Amniotic stem cell (primary cell): ENCODE results near the gene ITGBL1.
"Not testable (repeated sequence)": the region's sequence is repeated elsewhere in the genome, so short reads cannot be mapped to it uniquely, and the experiment has no call there.

Experiments used
- DNase-seq: peaks from one replicate; lab custom pipeline; 2025; lab: John Stamatoyannopoulos, UW

The ITGBL1 gene

DNA sequence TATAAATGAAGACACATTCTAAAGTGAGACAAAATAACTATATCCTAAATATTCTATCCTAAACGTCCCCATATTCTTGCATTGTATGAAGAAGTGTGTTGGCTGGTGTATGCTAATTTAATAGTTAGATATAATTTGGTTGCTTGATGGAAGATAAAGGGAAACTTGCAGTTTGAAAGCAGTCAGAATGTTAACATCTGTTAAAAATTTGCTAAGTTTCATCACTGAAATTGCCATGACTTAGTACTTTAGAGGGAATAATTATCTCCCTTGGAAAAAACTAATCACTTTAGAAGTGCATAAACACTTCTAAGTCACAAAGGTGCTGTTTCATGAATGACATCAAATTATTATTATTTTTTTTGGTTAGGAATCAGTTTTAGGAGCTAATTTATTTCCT lies 61.6 kb downstream of the ITGBL1 start:
- DNase-seq, result no peak

GRCh38 chr13:101514695-101515275 lies 62.3 kb downstream of the ITGBL1 start:
- no peak for DNase-seq

DNA sequence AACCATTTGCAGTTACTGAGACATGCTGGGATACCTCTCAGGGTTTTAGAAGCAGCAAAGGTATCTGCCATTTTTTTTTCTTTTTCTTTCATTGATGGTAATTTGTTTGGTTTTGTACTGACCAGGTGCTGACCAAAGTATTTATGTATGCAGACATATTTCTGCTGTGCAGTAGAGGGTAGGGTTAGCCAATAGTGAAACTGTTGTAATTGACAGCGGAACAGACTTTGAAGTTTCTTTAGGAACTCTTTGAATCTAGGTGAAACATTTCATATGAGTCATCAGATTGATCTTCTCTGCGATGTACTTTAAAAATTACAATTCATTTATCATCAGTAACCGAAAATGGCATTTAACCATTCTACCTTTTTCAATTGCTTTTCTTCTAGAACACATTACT lies 63.0 kb downstream of the ITGBL1 start:
- DNase-seq, result no peak

DNA sequence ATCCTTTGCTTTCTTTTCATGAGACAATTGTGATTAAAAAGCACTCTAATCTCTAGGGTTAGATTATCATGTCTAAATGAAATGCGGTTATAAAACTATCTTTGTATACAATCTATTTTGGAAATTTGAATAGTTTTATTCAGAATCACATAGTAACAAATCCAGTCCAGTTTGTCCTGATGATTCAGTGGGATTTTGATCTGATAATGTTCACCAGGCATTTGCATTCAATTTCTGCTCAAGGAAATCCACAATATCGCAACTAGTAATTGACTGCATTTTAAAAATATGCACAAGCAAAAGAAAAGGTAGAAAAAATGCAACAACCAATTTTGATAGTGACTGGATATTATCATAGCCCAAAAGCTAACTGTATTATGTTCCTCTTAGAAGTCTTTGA lies 63.8 kb downstream of the ITGBL1 start:
- no peak for DNase-seq

- DNase-seq, result no peak
Observed at GRCh38 chr13:101520672-101521071, 68.2 kb downstream of the ITGBL1 start.

DNA sequence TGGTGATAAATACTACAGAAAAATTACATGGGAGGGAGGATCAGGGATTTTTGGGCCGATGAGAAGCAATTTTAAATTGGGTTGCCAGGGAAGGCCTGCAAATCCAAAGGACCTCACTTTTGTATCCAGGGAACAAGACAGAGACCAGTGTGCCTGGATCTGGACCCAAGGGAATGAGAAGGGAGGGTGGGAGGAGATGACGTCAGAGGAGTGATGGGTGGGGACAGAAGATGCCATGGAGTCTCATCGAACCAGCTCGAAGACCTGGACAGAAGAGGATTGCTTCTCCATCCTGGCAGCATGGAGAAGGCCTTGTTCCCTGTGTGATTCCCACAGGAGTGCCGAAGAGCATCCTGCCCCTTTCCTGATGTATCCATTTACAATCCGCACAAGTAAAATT lies 68.9 kb downstream of the ITGBL1 start:
- DNase-seq, result no peak

- no peak for DNase-seq
Observed at GRCh38 chr13:101522607-101523006, 70.1 kb downstream of the ITGBL1 start.

DNA sequence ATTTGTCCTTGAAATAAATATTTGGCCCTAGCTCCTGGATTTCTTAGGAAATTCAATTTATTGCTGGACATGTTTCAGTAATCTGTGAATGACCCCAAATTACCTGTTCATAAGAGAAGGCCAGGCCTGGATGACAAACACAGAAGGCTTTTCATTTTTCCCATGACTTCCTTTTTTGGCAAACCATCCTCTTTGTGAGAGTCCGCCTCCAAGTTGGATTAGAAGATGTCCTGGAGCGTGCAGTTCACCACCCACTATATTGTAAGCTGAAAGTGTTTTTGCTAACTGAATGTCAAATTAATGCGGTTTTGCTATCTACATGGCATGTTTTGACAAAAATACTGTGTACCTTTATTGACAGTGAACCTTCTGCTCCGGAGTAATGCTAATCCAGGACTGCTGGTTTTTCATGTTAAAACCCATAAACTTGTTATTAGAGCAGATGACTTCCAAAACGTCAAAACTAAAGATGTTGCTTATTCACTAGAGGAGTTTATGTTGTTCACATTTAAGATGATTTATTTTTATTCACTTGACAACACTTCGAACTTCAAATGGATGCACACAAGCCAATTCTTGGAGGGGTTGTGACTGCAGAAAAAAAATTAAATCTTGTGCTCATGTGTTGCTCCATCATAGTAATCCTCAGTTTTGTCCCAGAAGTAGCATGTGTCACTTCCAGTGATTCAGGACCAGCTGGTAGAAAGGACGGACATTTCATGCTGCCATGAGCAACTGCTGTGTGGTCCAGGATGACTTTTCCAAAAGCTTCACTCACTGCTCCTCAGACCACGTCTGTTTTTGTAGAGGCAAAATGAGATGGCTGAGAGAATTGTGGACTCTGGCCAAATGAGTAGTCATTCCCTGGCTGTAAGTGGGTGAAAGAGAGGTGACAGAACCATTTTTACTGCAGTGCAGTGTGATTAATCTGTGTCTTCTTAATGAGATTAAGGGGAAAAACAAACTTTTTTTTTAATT lies 71.0 kb downstream of the ITGBL1 start:
- no peak for DNase-seq

DNA sequence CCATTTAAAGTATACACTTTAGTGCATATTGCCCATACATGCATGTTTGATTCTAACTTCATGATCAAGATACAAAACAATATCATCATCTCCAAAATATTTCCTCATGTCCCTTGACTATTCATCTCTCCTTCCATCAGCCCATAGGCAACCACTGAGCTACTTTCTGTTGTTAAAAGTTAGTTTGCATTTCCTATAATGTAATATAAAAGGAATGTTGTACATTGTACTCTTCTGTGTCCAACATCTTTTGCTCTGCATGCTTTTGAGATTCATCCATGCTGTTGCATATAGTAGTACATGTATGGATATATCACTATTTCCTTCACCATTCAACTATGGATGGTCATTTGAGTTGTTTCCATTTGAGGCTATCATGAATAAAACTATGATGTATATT lies 74.7 kb downstream of the ITGBL1 start:
- no peak for DNase-seq

DNA sequence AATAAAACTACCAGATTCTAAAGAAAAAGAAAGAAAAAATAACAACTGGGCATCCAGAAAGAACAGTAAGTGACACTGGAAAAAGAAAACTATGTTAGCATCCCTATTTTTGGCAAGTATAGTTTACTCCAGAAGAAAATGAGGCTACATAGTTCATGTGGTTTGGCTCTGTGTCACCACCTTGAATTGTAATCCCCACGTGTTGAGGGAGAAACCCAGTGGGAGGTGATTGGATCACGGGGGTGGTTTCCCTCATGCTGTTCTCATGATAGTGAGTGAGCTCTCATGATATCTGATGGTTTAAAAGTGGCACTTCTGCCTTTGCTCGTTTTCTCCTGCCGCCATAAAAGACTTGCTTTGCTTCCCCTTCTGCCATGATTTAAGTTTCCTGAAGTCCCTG lies 76.9 kb downstream of the ITGBL1 start:
- DNase-seq, result no peak

DNA sequence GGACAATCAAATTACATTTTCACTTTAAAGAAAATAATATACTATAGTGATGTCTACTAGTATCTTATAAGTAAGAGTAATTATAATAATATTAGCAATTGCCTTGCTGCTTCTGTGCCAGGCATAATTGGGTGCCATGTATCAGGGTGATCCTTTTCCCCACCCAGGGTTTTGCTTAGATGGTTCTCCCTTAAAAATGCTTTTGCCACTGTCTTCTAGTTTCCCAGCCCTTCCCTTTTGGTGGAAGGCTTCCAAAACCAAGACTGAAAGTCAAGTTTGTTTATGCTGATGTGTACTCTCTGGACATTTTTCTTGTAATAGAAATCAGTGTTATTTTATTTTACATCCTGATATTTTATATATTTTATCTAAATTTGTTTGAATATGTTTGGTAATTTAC lies 77.8 kb downstream of the ITGBL1 start:
- DNase-seq, result no peak

DNA sequence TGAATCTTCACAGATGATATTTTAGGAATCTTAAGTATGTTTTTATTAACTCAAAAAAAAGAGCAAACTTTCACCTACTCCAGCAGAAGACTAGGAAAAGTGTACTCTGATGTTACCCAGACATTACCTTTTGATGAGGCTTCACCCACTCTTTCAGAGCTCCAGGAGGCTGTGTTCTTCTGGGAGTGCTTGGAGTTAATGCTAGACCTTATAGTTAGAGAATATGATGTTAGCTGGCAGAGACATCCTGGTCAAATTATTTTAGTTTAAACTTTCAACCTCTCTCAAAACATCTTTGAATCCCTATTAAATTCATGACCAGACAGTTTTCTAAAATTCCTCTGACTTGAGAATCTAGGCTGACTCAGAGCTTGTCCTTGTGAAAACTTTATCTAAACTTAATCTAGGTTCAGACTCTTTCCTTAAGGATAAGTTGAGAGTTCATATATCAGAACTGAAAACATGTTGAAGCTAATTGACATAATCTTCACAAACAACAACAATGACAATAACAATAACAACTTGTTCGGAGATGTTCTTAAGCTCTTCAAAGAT lies 82.8 kb downstream of the ITGBL1 start:
- DNase-seq, result no peak

- no peak for DNase-seq
Observed at GRCh38 chr13:101536079-101536478, 83.6 kb downstream of the ITGBL1 start.

DNA sequence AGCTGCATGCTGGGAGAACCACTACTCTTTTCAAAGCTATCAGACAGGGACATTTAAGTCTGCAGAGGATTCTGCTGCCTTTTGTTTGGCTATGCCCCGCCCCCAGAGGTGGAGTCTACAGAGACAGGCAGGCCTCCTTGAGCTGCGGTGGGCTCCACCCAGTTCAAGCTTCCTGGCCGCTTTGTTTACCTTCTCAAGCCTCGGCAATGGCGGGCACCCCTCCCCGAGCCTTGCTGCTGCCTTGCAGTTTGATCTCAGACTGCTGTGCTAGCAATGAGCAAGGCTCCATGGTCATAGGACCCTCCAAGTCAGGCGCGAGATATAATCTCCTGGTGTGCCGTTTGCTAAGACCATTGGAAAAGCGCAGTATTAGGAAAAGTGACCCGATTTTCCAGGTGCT lies 92.1 kb downstream of the ITGBL1 start:
- not testable (repeated sequence) for DNase-seq

GRCh38 chr13:101544979-101545378 lies 92.5 kb downstream of the ITGBL1 start:
- DNase-seq, result no peak

DNA sequence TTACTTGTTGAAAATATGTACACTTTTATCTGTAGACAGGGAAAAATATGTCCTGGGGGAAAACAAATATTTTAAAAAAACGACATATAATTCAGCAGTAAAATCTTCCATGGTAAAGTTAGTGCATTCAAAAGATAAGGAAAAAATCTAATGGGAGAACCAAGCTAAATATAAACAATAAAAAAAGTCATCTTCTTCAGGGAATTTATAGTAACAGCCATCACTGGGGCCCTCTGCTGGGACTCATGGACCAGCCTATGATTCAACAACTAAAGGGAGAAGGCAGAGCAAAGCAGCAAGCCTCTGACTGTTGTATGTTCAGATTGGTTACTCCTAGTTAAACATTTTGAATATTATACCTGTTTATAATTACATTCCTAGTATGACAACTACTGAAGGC lies 93.0 kb downstream of the ITGBL1 start:
- no peak for DNase-seq

GRCh38 chr13:101552286-101552685 lies 99.8 kb downstream of the ITGBL1 start:
- DNase-seq, result no peak

DNA sequence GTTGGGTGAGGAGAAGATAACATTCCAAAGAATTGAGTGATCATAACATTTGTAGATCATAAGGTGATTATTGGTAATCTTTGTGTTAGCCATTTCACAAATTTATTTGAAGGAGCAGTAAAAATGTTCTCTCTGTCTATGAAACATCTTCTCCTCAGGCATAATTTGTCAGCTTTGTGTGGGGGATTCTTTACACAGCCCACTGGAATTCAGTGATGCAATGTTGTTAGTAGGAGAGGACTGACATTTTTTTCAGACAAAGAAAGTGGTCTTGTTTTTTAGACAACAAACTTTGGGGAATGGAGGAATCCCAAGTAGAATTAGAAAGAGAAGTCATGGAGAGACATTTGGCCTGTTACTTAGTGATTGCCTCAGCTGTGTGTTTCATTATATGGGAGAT lies 100.3 kb downstream of the ITGBL1 start:
- DNase-seq, result no peak

DNA sequence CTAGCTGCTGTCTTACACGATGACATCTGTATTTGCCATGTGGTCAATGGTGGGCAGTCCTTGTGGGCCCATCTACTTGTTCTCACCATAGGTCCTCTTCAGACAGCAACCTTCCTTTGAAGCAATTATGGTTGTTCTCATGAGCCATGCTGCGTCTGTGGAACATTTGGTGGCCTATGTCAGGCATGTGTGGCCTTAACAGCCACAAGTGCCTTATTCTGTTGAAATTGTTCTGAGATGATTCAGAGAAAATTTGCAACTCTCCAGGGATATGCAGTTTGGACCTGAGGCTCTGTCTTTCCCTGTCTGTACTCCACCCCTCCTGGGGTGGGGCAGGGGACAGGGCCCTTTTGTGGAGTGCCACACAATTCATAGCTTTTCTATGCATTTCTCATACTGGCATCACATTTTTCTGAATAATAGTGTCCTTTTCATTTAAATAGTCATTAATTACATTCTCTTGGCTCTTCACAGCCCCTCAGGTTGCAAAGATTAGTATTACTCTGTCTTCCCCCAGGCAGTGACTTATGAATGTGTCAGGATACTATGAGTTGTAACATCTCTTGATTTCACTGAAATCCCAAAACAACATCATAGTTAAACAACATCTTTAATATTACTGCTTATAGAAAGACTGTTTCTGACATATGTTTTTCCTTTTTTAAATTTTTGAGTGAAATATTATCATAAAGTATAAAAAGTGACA lies 102.1 kb downstream of the ITGBL1 start:
- DNase-seq, result no peak

- DNase-seq, result no peak
Observed at GRCh38 chr13:101555610-101556009, 103.1 kb downstream of the ITGBL1 start.

- DNase-seq, result no peak
Observed at GRCh38 chr13:101556676-101557123, 104.2 kb downstream of the ITGBL1 start.

DNA sequence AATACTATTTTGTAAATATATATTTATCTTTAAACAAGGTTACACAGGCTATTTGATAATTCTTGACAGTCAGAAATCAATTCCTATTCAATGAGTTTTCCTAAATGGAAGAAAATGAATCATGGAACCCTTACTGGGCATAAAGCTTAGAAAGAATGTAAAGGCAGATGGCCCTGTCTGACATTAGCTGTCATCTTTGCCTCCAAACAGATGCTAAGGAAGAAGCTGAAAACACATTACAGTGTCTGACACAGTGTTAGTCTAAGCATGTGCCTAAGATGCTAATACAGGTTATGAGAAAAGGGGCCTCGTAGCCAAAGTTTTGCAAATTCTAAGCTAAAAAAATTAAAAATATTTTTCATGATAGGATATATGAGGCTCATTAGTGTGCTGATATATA lies 112.8 kb downstream of the ITGBL1 start:
- DNase-seq, result no peak

- no peak for DNase-seq
Observed at GRCh38 chr13:101567841-101568240, 115.4 kb downstream of the ITGBL1 start.
